ENCODE measurements around the gene CNTN4. TPM values are rescaled to one million over a fixed set of nuclear protein-coding genes. Genes with fewer than 3 reads are reported as not detected.

Gene CNTN4
- total RNA-seq, 2 donors from 2014 or later = 13.0 to 50.1 TPM

GRCh38 chr3:2784627-2785026 lies 686.0 kb downstream of the CNTN4 start:
- intact Hi-C loops (cut with DNase I) = no loop called here
- ATAC-seq = no peak
- no peaks in the 10 kb centered on the region for H3K36me3 ChIP-seq (replicated peaks in 1 of 2; ENCODE audit: insufficient read depth in 1 of 2, low read depth in 2 of 2)

DNA sequence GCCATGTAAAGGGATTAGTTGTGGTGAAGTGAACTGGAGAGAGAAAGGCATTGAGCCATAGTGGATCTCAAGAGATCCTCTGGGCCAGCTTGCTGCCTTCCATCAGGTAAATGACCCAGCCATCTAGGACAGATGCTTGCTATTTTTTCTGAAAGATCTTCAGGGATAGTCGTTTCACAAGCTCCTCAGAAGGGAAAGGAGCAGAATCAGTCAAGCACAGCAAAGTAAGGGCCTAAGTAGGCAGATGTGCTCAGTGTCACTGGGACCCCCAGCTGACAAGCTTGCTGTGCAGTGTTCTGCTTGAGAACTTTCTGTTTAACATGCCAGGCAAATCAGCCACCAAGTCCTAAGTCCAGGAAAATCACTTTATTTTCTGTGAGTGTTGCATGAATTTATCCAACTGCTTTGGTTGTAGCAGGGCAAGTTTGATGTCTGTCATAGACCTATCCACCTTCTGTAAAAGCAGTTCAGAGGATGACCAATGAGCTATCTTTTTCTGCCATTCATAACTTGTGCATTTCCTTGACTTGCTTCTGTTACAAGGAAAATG lies 691.7 kb downstream of the CNTN4 start:
- WGBS, 2 donors = 33 to 35% methylated on average over 1 of the region's 1 CpG
- no peak for DNase-seq
- Histone ChIP-seq H3K4me1 (no peaks in the 10 kb centered on the region), H3K9me3 (no peaks in the 10 kb centered on the region), H3K36me3 (replicated peaks in 1 of 2; ENCODE audit: insufficient read depth in 1 of 2, low read depth in 2 of 2) (no peaks in the 10 kb centered on the region), H3K27me3 (no peaks in the 10 kb centered on the region), H3K4me3 (no peak overlapping the region), H3K27ac (no peak overlapping the region)
- TF ChIP-seq, protein P1, sequence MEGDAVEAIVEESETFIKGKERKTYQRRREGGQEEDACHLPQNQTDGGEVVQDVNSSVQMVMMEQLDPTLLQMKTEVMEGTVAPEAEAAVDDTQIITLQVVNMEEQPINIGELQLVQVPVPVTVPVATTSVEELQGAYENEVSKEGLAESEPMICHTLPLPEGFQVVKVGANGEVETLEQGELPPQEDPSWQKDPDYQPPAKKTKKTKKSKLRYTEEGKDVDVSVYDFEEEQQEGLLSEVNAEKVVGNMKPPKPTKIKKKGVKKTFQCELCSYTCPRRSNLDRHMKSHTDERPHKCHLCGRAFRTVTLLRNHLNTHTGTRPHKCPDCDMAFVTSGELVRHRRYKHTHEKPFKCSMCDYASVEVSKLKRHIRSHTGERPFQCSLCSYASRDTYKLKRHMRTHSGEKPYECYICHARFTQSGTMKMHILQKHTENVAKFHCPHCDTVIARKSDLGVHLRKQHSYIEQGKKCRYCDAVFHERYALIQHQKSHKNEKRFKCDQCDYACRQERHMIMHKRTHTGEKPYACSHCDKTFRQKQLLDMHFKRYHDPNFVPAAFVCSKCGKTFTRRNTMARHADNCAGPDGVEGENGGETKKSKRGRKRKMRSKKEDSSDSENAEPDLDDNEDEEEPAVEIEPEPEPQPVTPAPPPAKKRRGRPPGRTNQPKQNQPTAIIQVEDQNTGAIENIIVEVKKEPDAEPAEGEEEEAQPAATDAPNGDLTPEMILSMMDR (IDR thresholded peaks at IDR 0.05) = no peak
- no peak for TF ChIP-seq POLR2A (IDR thresholded peaks at IDR 0.05)
- intact Hi-C loops (cut with DNase I) = no loop called here
- no peak for ATAC-seq

More at GRCh38 chr3:2784627-2785026, 686.0 kb downstream of the CNTN4 start:
- TF ChIP-seq, protein P1 (IDR thresholded peaks at IDR 0.05) = no peak
- TF ChIP-seq POLR2A (IDR thresholded peaks at IDR 0.05) = no peak
- H3K27ac ChIP-seq = no peak overlapping the region
- no peaks in the 10 kb centered on the region for H3K4me1 ChIP-seq
- WGBS, 2 donors = 76 to 80% methylated on average over 2 of the region's 2 CpGs
- no peak overlapping the region for H3K4me3 ChIP-seq
- H3K9me3 ChIP-seq = no peaks in the 10 kb centered on the region
- no peak for DNase-seq
- H3K27me3 ChIP-seq = no peaks in the 10 kb centered on the region

DNA sequence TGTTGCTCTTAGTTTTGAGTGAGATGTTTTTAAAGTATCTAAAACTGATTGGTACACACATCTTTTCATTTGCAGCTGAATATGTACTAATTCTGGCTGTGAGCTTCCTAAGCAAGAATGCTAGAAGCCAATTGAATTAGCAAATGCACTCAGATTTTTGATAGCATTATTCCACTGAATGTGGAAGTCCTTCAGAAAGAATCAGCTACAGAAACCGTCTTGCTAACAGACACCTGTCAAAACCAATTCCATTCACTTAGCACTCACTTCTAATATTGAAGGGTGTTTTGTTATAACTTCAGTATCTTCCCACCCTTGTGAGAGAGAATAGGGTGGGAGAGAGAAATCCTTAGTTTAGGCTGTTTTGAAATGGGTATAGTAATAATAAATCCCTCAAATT lies 693.8 kb downstream of the CNTN4 start:
- no peaks in the 10 kb centered on the region for H3K27me3 ChIP-seq
- no peaks in the 10 kb centered on the region for H3K36me3 ChIP-seq (replicated peaks in 1 of 2; ENCODE audit: insufficient read depth in 1 of 2, low read depth in 2 of 2)
- DNase-seq = no peak
- WGBS, 2 donors = 49 to 53% methylated on average over 1 of the region's 1 CpG
- intact Hi-C loops (cut with DNase I) = no loop called here
- H3K9me3 ChIP-seq = no peaks in the 10 kb centered on the region
- no peak overlapping the region for H3K27ac ChIP-seq
- TF ChIP-seq, protein P1 (IDR thresholded peaks at IDR 0.05) = no peak
- H3K4me1 ChIP-seq = no peaks in the 10 kb centered on the region
- no peak for ATAC-seq
- no peak overlapping the region for H3K4me3 ChIP-seq

- 59 to 61% methylated on average over 1 of the region's 1 CpG for WGBS, 2 donors
- intact Hi-C loops (cut with DNase I) = no loop called here
- Histone ChIP-seq H3K27me3 (no peaks in the 10 kb centered on the region), H3K36me3 (replicated peaks in 1 of 2; ENCODE audit: insufficient read depth in 1 of 2, low read depth in 2 of 2) (no peaks in the 10 kb centered on the region), H3K4me1 (no peaks in the 10 kb centered on the region), H3K4me3 (no peak overlapping the region), H3K27ac (no peak overlapping the region), H3K9me3 (no peaks in the 10 kb centered on the region)
- DNase-seq (no peak), ATAC-seq (no peak)
- no peak for TF ChIP-seq POLR2A (IDR thresholded peaks at IDR 0.05)
- TF ChIP-seq, protein P1 (IDR thresholded peaks at IDR 0.05) = no peak
Measured at GRCh38 chr3:2793987-2794386, 695.3 kb downstream of the CNTN4 start.

GRCh38 chr3:2802429-2802828 lies 703.8 kb downstream of the CNTN4 start:
- 33 to 41% methylated on average over 7 of the region's 7 CpGs for WGBS, 2 donors
- no peaks in the 10 kb centered on the region for H3K27me3 ChIP-seq
- intact Hi-C loops (cut with DNase I) = no loop called here

More at GRCh38 chr3:2802429-2802828, 703.8 kb downstream of the CNTN4 start:
- DNase-seq (no peak), ATAC-seq (no peak)
- H3K27ac ChIP-seq = no peak overlapping the region
- H3K4me3 ChIP-seq = no peak overlapping the region
- H3K4me1 ChIP-seq = no peaks in the 10 kb centered on the region
- H3K9me3 ChIP-seq = no peaks in the 10 kb centered on the region
- no peak for TF ChIP-seq POLR2A (IDR thresholded peaks at IDR 0.05)
- TF ChIP-seq, protein P1 (IDR thresholded peaks at IDR 0.05) = no peak
- no peaks in the 10 kb centered on the region for H3K36me3 ChIP-seq (replicated peaks in 1 of 2; ENCODE audit: insufficient read depth in 1 of 2, low read depth in 2 of 2)

Measured in body of pancreas (tissue), 4 donors.